Neutrophil (primary cell): ENCODE results near the gene TMEM239.

ENCODE experiments used
- H3K27ac ChIP-seq: fragments of 200-600 bp; sonication (generic); 2 replicates; pipeline ENCODE4 v1.5.1; 2016; ENCODE audit warnings: mild to moderate bottlenecking, moderate library complexity
- H3K27me3 ChIP-seq: fragments of 200-600 bp; sonication (generic); 2 replicates; pipeline ENCODE4 v1.6.0; 2016; ENCODE audit warnings: mild to moderate bottlenecking
- H3K36me3 ChIP-seq: fragments of 200-600 bp; sonication (generic); 2 replicates; pipeline ENCODE4 v1.5.1; 2017
- H3K4me1 ChIP-seq, 2 experiments: fragments of 200-600 bp in 1 of 2; sonication (generic) in 1 of 2; 1 replicate in 1 of 2; 2 replicates in 1 of 2; pipeline versions ENCODE4 v1.5.1 to v1.6.1; 2013 to 2016; ENCODE audit warnings: low read depth in 1 of 2, low read length in 1 of 2, mild to moderate bottlenecking in 1 of 2, moderate library complexity in 1 of 2; ENCODE audit not compliant: control insufficient read depth in 1 of 2, insufficient read depth in 1 of 2
- H3K4me3 ChIP-seq, 2 experiments: fragments of 200-600 bp in 1 of 2; sonication (generic) in 1 of 2; 1 replicate in 1 of 2; 2 replicates in 1 of 2; pipeline ENCODE4 v1.5.1; 2013 to 2016; ENCODE audit warnings: low read depth in 1 of 2, low read length in 1 of 2, mild to moderate bottlenecking in 1 of 2, moderate library complexity in 1 of 2
- H3K9me3 ChIP-seq: fragments of 200-600 bp; sonication (generic); 2 replicates; pipeline ENCODE4 v1.5.1; 2016
- TF ChIP-seq, protein P1 (sequence below): fragments of 200-600 bp; sonication (generic); IDR thresholded peaks from 2 replicates; pipeline ENCODE4 v1.5.1; 2016; ENCODE audit warnings: antibody characterized with exemption

TMEM239 gene

DNA sequence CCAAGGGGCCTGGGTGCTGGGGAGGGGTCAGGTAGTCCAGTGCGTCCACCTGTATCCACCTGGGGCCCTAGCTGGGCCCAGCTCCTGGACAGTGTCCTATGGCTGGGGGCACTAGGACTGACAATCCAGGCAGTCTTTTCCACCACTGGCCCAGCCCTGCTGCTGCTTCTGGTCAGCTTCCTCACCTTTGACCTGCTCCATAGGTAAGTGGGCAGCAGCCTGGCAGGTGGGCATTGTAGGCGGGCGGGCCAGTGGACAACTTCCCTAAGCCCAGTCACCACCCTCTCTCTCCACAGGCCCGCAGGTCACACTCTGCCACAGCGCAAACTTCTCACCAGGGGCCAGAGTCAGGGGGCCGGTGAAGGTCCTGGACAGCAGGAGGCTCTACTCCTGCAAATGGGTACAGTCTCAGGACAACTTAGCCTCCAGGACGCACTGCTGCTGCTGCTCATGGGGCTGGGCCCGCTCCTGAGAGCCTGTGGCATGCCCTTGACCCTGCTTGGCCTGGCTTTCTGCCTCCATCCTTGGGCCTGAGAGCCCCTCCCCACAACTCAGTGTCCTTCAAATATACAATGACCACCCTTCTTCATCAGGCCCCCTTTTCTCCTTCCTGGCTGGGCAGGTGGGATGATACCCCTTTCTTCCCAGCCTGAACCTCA lies 793 bp upstream of the TMEM239 start:
- peaks cover 40% of the 10 kb centered on the region for H3K27me3 ChIP-seq
- H3K4me1 ChIP-seq = no peaks in the 10 kb centered on the region
- no peak overlapping the region for H3K4me3 ChIP-seq
- no peaks in the 10 kb centered on the region for H3K36me3 ChIP-seq
- TF ChIP-seq, protein P1, sequence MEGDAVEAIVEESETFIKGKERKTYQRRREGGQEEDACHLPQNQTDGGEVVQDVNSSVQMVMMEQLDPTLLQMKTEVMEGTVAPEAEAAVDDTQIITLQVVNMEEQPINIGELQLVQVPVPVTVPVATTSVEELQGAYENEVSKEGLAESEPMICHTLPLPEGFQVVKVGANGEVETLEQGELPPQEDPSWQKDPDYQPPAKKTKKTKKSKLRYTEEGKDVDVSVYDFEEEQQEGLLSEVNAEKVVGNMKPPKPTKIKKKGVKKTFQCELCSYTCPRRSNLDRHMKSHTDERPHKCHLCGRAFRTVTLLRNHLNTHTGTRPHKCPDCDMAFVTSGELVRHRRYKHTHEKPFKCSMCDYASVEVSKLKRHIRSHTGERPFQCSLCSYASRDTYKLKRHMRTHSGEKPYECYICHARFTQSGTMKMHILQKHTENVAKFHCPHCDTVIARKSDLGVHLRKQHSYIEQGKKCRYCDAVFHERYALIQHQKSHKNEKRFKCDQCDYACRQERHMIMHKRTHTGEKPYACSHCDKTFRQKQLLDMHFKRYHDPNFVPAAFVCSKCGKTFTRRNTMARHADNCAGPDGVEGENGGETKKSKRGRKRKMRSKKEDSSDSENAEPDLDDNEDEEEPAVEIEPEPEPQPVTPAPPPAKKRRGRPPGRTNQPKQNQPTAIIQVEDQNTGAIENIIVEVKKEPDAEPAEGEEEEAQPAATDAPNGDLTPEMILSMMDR = no peak
- H3K9me3 ChIP-seq = no peaks in the 10 kb centered on the region
- H3K27ac ChIP-seq = no peak overlapping the region

DNA sequence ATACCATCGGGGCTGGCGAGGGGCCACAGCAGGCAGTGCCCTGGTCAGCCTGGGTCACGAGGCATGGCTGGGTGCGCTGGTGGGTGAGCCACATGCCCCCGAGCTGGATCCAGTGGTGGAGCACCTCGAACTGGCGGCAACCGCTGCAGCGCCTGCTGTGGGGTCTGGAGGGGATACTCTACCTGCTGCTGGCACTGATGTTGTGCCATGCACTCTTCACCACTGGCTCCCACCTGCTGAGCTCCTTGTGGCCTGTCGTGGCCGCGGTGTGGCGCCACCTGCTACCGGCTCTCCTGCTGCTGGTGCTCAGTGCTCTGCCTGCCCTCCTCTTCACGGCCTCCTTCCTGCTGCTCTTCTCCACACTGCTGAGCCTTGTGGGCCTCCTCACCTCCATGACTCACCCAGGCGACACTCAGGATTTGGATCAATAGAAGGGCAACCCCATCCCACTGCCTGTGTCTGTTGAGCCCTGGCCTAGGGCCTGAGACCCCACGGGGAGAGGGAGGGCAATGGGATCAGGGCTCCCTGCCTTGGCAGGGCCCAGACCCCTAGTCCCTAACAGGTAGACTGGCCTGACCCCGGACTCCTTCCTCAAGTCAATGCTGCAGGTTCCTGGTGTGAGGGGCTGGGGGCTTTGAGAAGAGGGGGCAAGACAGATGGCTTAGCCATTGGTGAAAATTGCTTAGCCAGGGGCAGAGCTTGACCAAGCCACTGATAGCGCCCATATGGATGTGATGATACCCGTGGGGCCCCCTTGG lies 598 bp downstream of the TMEM239 start:
- TF ChIP-seq, protein P1 = no peak
- no peaks in the 10 kb centered on the region for H3K36me3 ChIP-seq
- H3K9me3 ChIP-seq = no peaks in the 10 kb centered on the region
- H3K4me1 ChIP-seq = no peaks in the 10 kb centered on the region
- no peak overlapping the region for H3K4me3 ChIP-seq
- peaks cover 50% of the 10 kb centered on the region for H3K27me3 ChIP-seq
- no peak overlapping the region for H3K27ac ChIP-seq

DNA sequence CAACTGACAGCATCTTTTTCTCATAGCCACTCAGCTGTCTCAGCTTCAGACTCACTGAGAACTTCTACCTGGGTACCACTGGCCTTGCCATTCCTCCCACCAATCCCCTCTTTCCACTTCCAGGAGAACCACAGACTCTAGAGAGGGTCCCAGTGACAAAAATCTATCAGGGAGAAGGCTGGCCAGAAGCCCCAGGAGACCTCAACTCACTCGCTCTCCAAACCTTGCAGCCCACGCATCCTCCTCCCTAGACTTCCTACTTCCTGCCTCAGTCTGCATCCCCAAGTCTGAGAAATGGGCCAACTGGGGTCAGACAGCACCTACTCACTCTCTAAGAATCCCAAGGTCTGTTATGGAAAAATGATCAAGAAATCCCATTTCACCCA lies 1.2 kb downstream of the TMEM239 start:
- Histone ChIP-seq H3K27me3 (peaks cover 50% of the 10 kb centered on the region), H3K27ac (no peak overlapping the region), H3K4me3 (no peak overlapping the region), H3K36me3 (no peaks in the 10 kb centered on the region), H3K9me3 (no peaks in the 10 kb centered on the region), H3K4me1 (no peaks in the 10 kb centered on the region)
- TF ChIP-seq, protein P1 = no peak

DNA sequence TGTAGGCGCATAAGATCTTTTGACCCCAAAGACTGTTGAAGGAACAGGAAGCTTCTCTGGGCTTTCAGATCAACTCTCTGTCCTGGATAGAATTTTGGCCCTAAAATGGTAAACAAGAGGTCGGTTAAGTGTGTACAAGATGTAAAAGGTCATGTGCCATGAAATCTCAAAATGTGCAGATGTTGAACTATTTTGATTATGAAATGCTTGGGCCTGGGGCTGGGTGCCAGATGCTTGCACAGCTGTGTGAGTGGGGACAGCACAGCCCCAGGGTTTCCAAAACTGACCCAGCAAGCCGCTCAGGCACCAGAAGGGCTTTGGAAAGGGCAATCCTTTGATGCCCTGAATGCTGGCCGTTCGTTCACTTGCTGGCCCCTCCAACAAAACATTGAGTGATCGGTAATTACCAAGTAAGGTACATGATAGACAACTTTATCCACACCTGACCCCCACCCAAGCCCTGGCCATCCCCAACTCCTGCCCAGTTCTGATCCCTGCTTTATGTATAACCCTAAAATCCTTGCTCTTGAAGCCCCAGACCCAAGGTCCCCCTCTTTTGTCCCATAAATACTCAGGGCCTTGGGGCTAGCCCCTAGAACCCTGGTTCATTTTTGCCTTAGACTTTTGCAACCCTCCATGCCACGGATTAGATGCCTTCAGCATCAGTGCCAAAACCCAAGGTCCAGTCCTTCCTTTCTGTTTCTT lies 1.9 kb downstream of the TMEM239 start:
- no peaks in the 10 kb centered on the region for H3K36me3 ChIP-seq
- no peaks in the 10 kb centered on the region for H3K4me1 ChIP-seq
- H3K9me3 ChIP-seq = no peaks in the 10 kb centered on the region
- H3K27ac ChIP-seq = no peak overlapping the region
- H3K27me3 ChIP-seq = peaks cover 47% of the 10 kb centered on the region
- H3K4me3 ChIP-seq = no peak overlapping the region
- TF ChIP-seq, protein P1 = no peak

DNA sequence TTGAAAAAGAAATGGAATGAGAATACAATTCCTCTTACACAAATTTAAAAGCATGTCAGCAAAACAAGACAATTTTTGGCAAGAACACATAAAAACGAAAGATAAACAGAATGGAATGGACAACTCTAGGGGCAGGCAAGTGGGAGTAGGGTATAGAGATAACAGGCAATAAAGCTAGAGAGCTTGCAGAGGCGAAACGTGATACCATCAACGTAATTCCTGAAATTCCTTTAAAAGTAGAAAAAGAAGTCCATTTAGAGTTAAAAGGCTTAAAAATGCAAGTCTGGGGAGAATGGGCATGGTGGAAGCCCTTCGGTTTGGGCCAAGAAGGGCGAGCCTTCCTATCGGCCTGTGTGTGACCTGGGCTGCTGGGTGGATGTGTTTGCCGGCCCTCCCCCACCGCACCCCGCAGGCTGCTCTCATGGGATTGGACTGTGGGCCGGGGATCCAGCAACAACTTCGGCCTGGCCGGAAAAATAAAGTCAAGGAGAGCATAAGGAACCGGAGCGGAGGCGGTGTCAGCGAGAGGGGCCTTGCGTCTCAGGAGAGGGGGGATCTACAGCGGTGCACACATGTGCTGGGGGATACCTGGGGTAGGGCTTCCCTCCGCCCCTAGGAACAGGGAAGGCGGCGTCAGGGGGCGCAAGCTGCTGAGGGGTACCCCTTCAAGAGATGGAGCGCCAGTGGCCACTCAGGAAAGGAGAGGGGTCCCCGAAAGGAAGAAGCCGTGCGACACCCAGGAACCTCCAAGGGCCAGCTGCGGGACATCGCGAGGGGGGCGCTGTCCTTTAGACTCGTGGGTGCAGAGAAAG lies 4.1 kb downstream of the TMEM239 start:
- Histone ChIP-seq H3K4me3 (no peak overlapping the region), H3K27me3 (peaks cover 40% of the 10 kb centered on the region), H3K9me3 (no peaks in the 10 kb centered on the region), H3K27ac (no peak overlapping the region), H3K4me1 (no peaks in the 10 kb centered on the region), H3K36me3 (no peaks in the 10 kb centered on the region)
- TF ChIP-seq, protein P1 = no peak
